ENCODE results near the gene B3GALT4.
"Not testable (repeated sequence)": the region's sequence is repeated elsewhere in the genome, so short reads cannot be mapped to it uniquely, and the experiment has no call there.

Gene B3GALT4

GRCh38 chr6:33273129-33273923 is 3.6 kb upstream of the B3GALT4 start:
- Mint-ChIP-seq H3K27me3 (ENCODE audit: low read depth) (no peaks in the 10 kb centered on the region), H3K36me3 (ENCODE audit: low read depth) (peaks cover 39% of the 10 kb centered on the region), H3K4me3 (peak overlapping the region; percentile 96 to 97 (median 97)), H3K4me1 (peaks cover 59% of the 10 kb centered on the region), H3K27ac (peak overlapping the region; percentile 21 to 100 (median 100)), H3K9me3 (no peaks in the 10 kb centered on the region)
- TF ChIP-seq CTCF (IDR thresholded peaks at IDR 0.05; ENCODE audit: unreplicated experiment in 3 of 3), result no peak

GRCh38 chr6:33273924-33274902 is 2.7 kb upstream of the B3GALT4 start:
- H3K27me3 Mint-ChIP-seq (ENCODE audit: low read depth), result no peaks in the 10 kb centered on the region
- TF ChIP-seq CTCF (IDR thresholded peaks at IDR 0.05; ENCODE audit: unreplicated experiment in 3 of 3), result no peak

GRCh38 chr6:33275795-33276580 is 935 bp upstream of the B3GALT4 start:
- H3K4me3 Mint-ChIP-seq, result peak overlapping the region; percentile 86 to 88 (median 87)
- H3K9me3 Mint-ChIP-seq; H3K27me3 Mint-ChIP-seq (ENCODE audit: low read depth): not testable (repeated sequence)
- H3K4me1 Mint-ChIP-seq, result peaks cover 49% of the 10 kb centered on the region
- H3K36me3 Mint-ChIP-seq (ENCODE audit: low read depth), result peaks cover 38% of the 10 kb centered on the region
- H3K27ac Mint-ChIP-seq, result peak overlapping the region; percentile 42 to 88 (median 80)

More at GRCh38 chr6:33273924-33274902, 2.7 kb upstream of the B3GALT4 start:
- Mint-ChIP-seq H3K4me1 (peaks cover 59% of the 10 kb centered on the region), H3K27ac (peak overlapping the region; percentile 6 to 100 (median 22)), H3K36me3 (ENCODE audit: low read depth) (peaks cover 39% of the 10 kb centered on the region), H3K4me3 (peak overlapping the region; percentile 96 to 97 (median 97)), H3K9me3 (no peaks in the 10 kb centered on the region)

- no peaks in the 10 kb centered on the region for H3K9me3 Mint-ChIP-seq
- H3K4me1 Mint-ChIP-seq, result peaks cover 48% of the 10 kb centered on the region
- no peak for TF ChIP-seq CTCF (IDR thresholded peaks at IDR 0.05; ENCODE audit: unreplicated experiment in 3 of 3)
- H3K27ac Mint-ChIP-seq, result peak overlapping the region; percentile 42 to 88 (median 80)
- H3K36me3 Mint-ChIP-seq (ENCODE audit: low read depth), result peaks cover 42% of the 10 kb centered on the region
- H3K4me3 Mint-ChIP-seq, result peak overlapping the region; percentile 86 to 88 (median 87)
- H3K27me3 Mint-ChIP-seq (ENCODE audit: low read depth), result no peaks in the 10 kb centered on the region
Observed at GRCh38 chr6:33276581-33276863, 401 bp upstream of the B3GALT4 start.

- H3K4me3 Mint-ChIP-seq, result peak overlapping the region; percentile 83 to 91 (median 87)
- no peak for TF ChIP-seq CTCF (IDR thresholded peaks at IDR 0.05; ENCODE audit: unreplicated experiment in 3 of 3)
- H3K27ac Mint-ChIP-seq, result peak overlapping the region; percentile 65 to 93 (median 91)
- peaks cover 36% of the 10 kb centered on the region for H3K4me1 Mint-ChIP-seq
- peaks cover 45% of the 10 kb centered on the region for H3K36me3 Mint-ChIP-seq (ENCODE audit: low read depth)
- no peaks in the 10 kb centered on the region for H3K9me3 Mint-ChIP-seq
- no peaks in the 10 kb centered on the region for H3K27me3 Mint-ChIP-seq (ENCODE audit: low read depth)
Observed at GRCh38 chr6:33277663-33278391, 904 bp downstream of the B3GALT4 start.

Measured in nephron (organoid).